GM12878 (cell line): ENCODE results near the gene HIRA. TPM values are rescaled to one million over a fixed set of nuclear protein-coding genes. Genes with fewer than 3 reads are reported as not detected.

ENCODE experiments used
- ATAC-seq: fragments of 200-7000 bp; cut with Tn5 transposase; 3 replicates; pipeline ENCODE4 v1.9.1; 2020; ENCODE audit warnings: mild to moderate bottlenecking, moderate library complexity
- BruUV-seq: library from RNA; stranded (reverse); fragments of 400-500 nt; replicated peaks from 2 replicates; lab custom pipeline; 2021; lab: Mats Ljungman, UMichigan
- CTCF ChIA-PET: fragments of 300-600 bp; sonication (Branson Sonifier 250); formaldehyde crosslinking; extraction: SDS; loops from one replicate; lab custom pipeline; 2021; ENCODE audit warnings: inconsistent platforms; lab: Yijun Ruan, JAX
- POLR2A ChIA-PET: fragments of 350-600 bp; formaldehyde crosslinking; extraction: SDS; loops from one replicate; lab custom pipeline; 2021; ENCODE audit warnings: inconsistent platforms; lab: Charles Lee
- RAD21 ChIA-PET: fragments of 300-600 bp; sonication (Branson Sonifier 250); formaldehyde crosslinking; loops from one replicate; lab custom pipeline; 2023; ENCODE audit warnings: antibody characterized with exemption; ENCODE audit not compliant: unreplicated experiment; lab: Charles Lee
- SMC1A ChIA-PET: fragments of 300-600 bp; sonication (Branson Sonifier 250); formaldehyde crosslinking; loops from one replicate; lab custom pipeline; 2023; ENCODE audit not compliant: unreplicated experiment, uncharacterized antibody; lab: Charles Lee
- DNase-seq: peaks from one replicate; pipeline ENCODE4 v3.0.0-alpha.2; 2011; ENCODE audit warnings: low read depth, low spot score
- FAIRE-seq: peaks from 3 replicates; lab custom pipeline; 2011; peaks lifted over from hg19 to GRCh38; lab: Jason Lieb, UNC
- H2AFZ ChIP-seq: 2 replicates; pipeline ENCODE4 v1.6.0; 2011; ENCODE audit warnings: low read depth, low read length, control low read depth; ENCODE audit not compliant: control insufficient read depth
- H3K27ac ChIP-seq: 2 replicates; pipeline ENCODE4 v1.5.1; 2011; ENCODE audit warnings: control low read depth; ENCODE audit not compliant: control insufficient read depth, insufficient read depth
- H3K27me3 ChIP-seq, 2 experiments: replicated peaks in 1 of 2; 2 replicates each; pipeline versions ENCODE4 v1.6.0 to v1.6.1; 2011; ENCODE audit warnings: low read length in 1 of 2; ENCODE audit not compliant: control insufficient read depth in 2 of 2, insufficient read depth in 2 of 2
- H3K36me3 ChIP-seq, 2 experiments: 2 replicates each; pipeline ENCODE4 v1.5.1; 2011; ENCODE audit warnings: low read length in 1 of 2; ENCODE audit not compliant: control insufficient read depth in 2 of 2, insufficient read depth in 2 of 2
- H3K4me1 ChIP-seq: 2 replicates; pipeline ENCODE4 v1.6.1; 2011; ENCODE audit warnings: mild to moderate bottlenecking, low read length, moderate library complexity, mixed read lengths; ENCODE audit not compliant: control insufficient read depth, insufficient read depth
- H3K4me2 ChIP-seq: 2 replicates; pipeline ENCODE4 v1.6.0; 2011; ENCODE audit warnings: control low read depth; ENCODE audit not compliant: control insufficient read depth, insufficient read depth
- H3K4me3 ChIP-seq: fragments of 200-600 bp; sonication (generic); 2 replicates; pipeline ENCODE4 v1.5.1; 2016
- H3K79me2 ChIP-seq: 2 replicates; pipeline ENCODE4 v1.6.0; 2011; ENCODE audit warnings: low read length; ENCODE audit not compliant: control insufficient read depth, insufficient read depth
- H3K9ac ChIP-seq: 2 replicates; pipeline ENCODE4 v1.8.0; 2011; ENCODE audit warnings: low read length, control low read depth, mixed read lengths; ENCODE audit not compliant: control insufficient read depth, insufficient read depth
- H3K9me3 ChIP-seq: replicated peaks from 3 replicates; pipeline ENCODE4 v1.5.1; 2011; ENCODE audit warnings: mild to moderate bottlenecking, low read length; ENCODE audit not compliant: control insufficient read depth, insufficient read depth
- H4K20me1 ChIP-seq: 2 replicates; pipeline ENCODE4 v1.6.0; 2011; ENCODE audit not compliant: control insufficient read depth, insufficient read depth
- ATF7 ChIP-seq: fragments of 450-650 bp; IDR thresholded peaks from 2 replicates; pipeline ENCODE4 v1.6.1; 2016; ENCODE audit warnings: low read depth, mild to moderate bottlenecking
- CHD2 ChIP-seq: IDR thresholded peaks from 2 replicates; pipeline ENCODE4 v1.6.1; 2011; ENCODE audit warnings: low read depth, low read length, improper control_type of control experiment, borderline replicate concordance
- CREB1 ChIP-seq: IDR thresholded peaks from 2 replicates; pipeline ENCODE4 v1.6.1; 2012; ENCODE audit warnings: low read depth, mild to moderate bottlenecking, inconsistent platforms
- CREM ChIP-seq: IDR thresholded peaks from 2 replicates; pipeline ENCODE4 v1.6.1; 2014; ENCODE audit warnings: antibody characterized with exemption, low read depth
- IKZF2 ChIP-seq, 2 experiments: fragments of 450-650 bp; IDR thresholded peaks; 2 replicates each; pipeline ENCODE4 v1.6.1; 2017; ENCODE audit warnings: mild to moderate bottlenecking in 2 of 2, moderate library complexity in 2 of 2
- MTA2 ChIP-seq: fragments of 450-650 bp; IDR thresholded peaks from 2 replicates; pipeline ENCODE4 v1.6.1; 2016; ENCODE audit warnings: low read depth, mild to moderate bottlenecking, moderate library complexity
- NR2C1 ChIP-seq: fragments of 450-650 bp; IDR thresholded peaks from 2 replicates; pipeline ENCODE4 v1.6.1; 2017; ENCODE audit warnings: antibody characterized with exemption, mild to moderate bottlenecking, moderate library complexity
- POLR2AphosphoS5 ChIP-seq: IDR thresholded peaks from 2 replicates; pipeline ENCODE4 v1.6.1; 2011; ENCODE audit warnings: mild to moderate bottlenecking, low read length, inconsistent platforms
- POU2F2 ChIP-seq: IDR thresholded peaks from 3 replicates; pipeline ENCODE4 v1.6.1; 2011; ENCODE audit warnings: low read depth, mild to moderate bottlenecking, low read length, borderline replicate concordance
- SMAD1 ChIP-seq: fragments of 450-650 bp; IDR thresholded peaks from 2 replicates; pipeline ENCODE4 v1.6.1; 2018; ENCODE audit warnings: mild to moderate bottlenecking, low read depth; ENCODE audit not compliant: partially characterized antibody
- SUPT20H ChIP-seq: IDR thresholded peaks from 2 replicates; pipeline ENCODE4 v1.6.1; 2011; ENCODE audit warnings: low read depth, mild to moderate bottlenecking, low read length, moderate library complexity, borderline replicate concordance; ENCODE audit not compliant: control insufficient read depth
- WGBS: methylation state at CpG from one replicate; pipeline ENCODE4 v1.1.6; 2016; ENCODE audit warnings: low lambda C conversion rate; ENCODE audit not compliant: insufficient replicate concordance, insufficient coverage; ENCODE audit errors: missing lambda C conversion rate; 5-methylcytosine and 5-hydroxymethylcytosine counted together
- in situ Hi-C: fragments of 300-500 bp; cut with MboI; formaldehyde crosslinking; loops from 9 replicates; pipeline ENCODE4 v1.14.3; 2018; ENCODE audit warnings: mixed read lengths
- intact Hi-C: fragments of 100-400 bp; cut with micrococcal nuclease; formaldehyde crosslinking; loops from one replicate; pipeline ENCODE4 v1.14.2; 2022; ENCODE audit not compliant: unreplicated experiment
- polyA plus RNA-seq, 11 experiments: library from polyadenylated mRNA; depleted of rRNA in 4 of 11; unstranded in 6 of 11; stranded (reverse) in 5 of 11; fragments of >200 nt; fragmentation: Nextera tagmentation in 4 of 11; fragmentation: Illumina TruSeq in 1 of 11; extraction: Ambion mirVana in 4 of 11; extraction: Trizol in 1 of 11; gene quantifications; 1 replicate in 1 of 11; 2 replicates in 10 of 11; pipeline versions ENCODE4 v1.2.1 to v1.2.3, GENCODE V29; 2011 to 2016; ENCODE audit warnings: inconsistent platforms in 2 of 11, missing spikeins in 2 of 11, low read depth in 1 of 11
- total RNA-seq, 4 experiments: library from RNA; depleted of rRNA in 3 of 4; stranded (reverse); fragments of >200 nt in 3 of 4; fragmentation: Illumina TruSeq in 1 of 4; extraction: Trizol in 1 of 4; gene quantifications; 2 replicates each; pipeline versions ENCODE4 v1.2.1 to v1.2.3, GENCODE V29; 2013 to 2021
- TF ChIP-seq, protein P1 (sequence below): fragments of 450-650 bp; formaldehyde crosslinking; IDR thresholded peaks from 2 replicates; pipeline ENCODE4 v1.4.0; 2020; ENCODE audit warnings: mild to moderate bottlenecking, moderate library complexity
- TF ChIP-seq, protein P2 (sequence below): fragments of 450-650 bp; IDR thresholded peaks from 2 replicates; pipeline ENCODE4 v1.6.1; 2016; ENCODE audit warnings: mild to moderate bottlenecking
- TF ChIP-seq, protein P3 (sequence below): IDR thresholded peaks from 2 replicates; pipeline ENCODE4 v1.6.1; 2011; ENCODE audit warnings: low read depth, mild to moderate bottlenecking, low read length, moderate library complexity, borderline replicate concordance; ENCODE audit errors: extremely low read depth

The HIRA gene
- total and polyA plus RNA-seq, 10 of the 15 experiments (the other 5 are each of a cell fraction or from before 2014, with no cell fraction given), result 0.34 to 32.7 (median 14.5) TPM

DNA sequence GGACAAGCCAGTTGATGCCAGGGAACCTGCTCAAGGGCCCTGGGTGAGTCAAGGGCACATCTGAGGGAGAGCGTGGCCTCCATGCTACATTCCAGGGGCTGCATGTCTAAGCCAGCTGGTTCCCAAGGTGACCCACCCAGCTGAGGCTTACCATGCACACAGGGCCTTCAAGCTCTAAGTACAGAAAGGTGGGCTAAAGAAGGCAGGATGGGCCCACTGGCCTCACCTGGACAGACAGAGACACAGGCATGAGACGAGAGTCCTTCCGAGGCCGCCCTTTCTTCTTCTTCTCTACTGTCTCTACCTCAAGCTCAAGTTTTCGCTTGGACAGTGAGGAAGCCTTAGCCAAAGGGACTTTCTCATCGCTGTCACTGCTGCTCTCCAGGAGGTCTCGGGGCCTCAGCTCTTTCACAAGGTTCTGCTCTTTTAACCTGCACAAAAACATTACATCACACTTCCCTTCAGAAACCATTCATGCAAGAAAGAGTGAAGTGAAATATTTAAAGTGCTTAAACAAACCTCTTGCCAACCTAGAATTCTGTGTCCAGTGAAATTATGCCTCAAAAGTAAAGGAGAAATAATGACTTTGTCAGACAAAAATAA lies 69.9 kb downstream of the HIRA start:
- TSS peak; percentile 41 for BruUV-seq
- intact Hi-C loops, result no loop called here
- Histone ChIP-seq H3K27ac (peak overlapping the region; percentile 92), H3K4me1 (peaks cover 17% of the 10 kb centered on the region), H3K36me3 (peaks cover 35 to 37% of the 10 kb centered on the region in 2 experiments; a peak in 3 of 4 replicates), H4K20me1 (no peaks in the 10 kb centered on the region), H3K4me3 (no peak overlapping the region), H3K79me2 (no peaks in the 10 kb centered on the region), H3K27me3 (no peaks in the 10 kb centered on the region), H2AFZ (peak overlapping the region; percentile 26), H3K9me3 (no peaks in the 10 kb centered on the region), H3K4me2 (peak overlapping the region; percentile 91), H3K9ac (peak overlapping the region; percentile 63)
- DNase-seq (peak; percentile 82), FAIRE-seq (peak; percentile 98), ATAC-seq (peak; percentile 98)
- ChIA-PET POLR2A (interaction anchor here (0.9 kb wide), 1 partner anchor 70 kb away, joined by 4 read pairs; the partner anchor contains the start of genes HIRA and MRPL40), CTCF (interaction anchor here (1.0 to 1.8 kb wide), 3 partner anchors 53 to 245 kb away, joined by 3 to 4 read pairs (median 3); no protein-coding TSS in a partner anchor), RAD21 (interaction anchor here (0.8 to 2.0 kb wide), 3 partner anchors 65 to 183 kb away, joined by 3 to 7 read pairs (median 3); partner anchors contain the start of gene SLC25A1), SMC1A (interaction anchor here (1.0 to 1.6 kb wide), 5 partner anchors 9 to 116 kb away, joined by 3 to 6 read pairs (median 4); no protein-coding TSS in a partner anchor)
- in situ Hi-C loops, result no loop called here
- WGBS, result 17% methylated on average over 7 of the region's 7 CpGs
- peak; percentile 24; the same call in 1 of the 2 replicates for TF ChIP-seq CHD2
- TF ChIP-seq CREM, result peak; percentile 57
- no peak for TF ChIP-seq SMAD1
- TF ChIP-seq SUPT20H, result no peak
- TF ChIP-seq MTA2, result peak; percentile 61; the same call in 1 of the 2 replicates
- TF ChIP-seq, protein P1, sequence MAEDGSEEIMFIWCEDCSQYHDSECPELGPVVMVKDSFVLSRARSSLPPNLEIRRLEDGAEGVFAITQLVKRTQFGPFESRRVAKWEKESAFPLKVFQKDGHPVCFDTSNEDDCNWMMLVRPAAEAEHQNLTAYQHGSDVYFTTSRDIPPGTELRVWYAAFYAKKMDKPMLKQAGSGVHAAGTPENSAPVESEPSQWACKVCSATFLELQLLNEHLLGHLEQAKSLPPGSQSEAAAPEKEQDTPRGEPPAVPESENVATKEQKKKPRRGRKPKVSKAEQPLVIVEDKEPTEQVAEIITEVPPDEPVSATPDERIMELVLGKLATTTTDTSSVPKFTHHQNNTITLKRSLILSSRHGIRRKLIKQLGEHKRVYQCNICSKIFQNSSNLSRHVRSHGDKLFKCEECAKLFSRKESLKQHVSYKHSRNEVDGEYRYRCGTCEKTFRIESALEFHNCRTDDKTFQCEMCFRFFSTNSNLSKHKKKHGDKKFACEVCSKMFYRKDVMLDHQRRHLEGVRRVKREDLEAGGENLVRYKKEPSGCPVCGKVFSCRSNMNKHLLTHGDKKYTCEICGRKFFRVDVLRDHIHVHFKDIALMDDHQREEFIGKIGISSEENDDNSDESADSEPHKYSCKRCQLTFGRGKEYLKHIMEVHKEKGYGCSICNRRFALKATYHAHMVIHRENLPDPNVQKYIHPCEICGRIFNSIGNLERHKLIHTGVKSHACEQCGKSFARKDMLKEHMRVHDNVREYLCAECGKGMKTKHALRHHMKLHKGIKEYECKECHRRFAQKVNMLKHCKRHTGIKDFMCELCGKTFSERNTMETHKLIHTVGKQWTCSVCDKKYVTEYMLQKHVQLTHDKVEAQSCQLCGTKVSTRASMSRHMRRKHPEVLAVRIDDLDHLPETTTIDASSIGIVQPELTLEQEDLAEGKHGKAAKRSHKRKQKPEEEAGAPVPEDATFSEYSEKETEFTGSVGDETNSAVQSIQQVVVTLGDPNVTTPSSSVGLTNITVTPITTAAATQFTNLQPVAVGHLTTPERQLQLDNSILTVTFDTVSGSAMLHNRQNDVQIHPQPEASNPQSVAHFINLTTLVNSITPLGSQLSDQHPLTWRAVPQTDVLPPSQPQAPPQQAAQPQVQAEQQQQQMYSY (CRISPR knock-in tag), result no peak
- TF ChIP-seq, protein P2, sequence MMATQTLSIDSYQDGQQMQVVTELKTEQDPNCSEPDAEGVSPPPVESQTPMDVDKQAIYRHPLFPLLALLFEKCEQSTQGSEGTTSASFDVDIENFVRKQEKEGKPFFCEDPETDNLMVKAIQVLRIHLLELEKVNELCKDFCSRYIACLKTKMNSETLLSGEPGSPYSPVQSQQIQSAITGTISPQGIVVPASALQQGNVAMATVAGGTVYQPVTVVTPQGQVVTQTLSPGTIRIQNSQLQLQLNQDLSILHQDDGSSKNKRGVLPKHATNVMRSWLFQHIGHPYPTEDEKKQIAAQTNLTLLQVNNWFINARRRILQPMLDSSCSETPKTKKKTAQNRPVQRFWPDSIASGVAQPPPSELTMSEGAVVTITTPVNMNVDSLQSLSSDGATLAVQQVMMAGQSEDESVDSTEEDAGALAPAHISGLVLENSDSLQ, result peak; percentile 31; the same call in 1 of the 2 replicates
- 0 out of 2 replicates have a peak, but pooled peaks have one; percentile 22 for TF ChIP-seq POLR2AphosphoS5
- peak; percentile 58; the same call in 1 of the 2 replicates for TF ChIP-seq CREB1
- no peak for TF ChIP-seq POU2F2
- TF ChIP-seq ATF7, result peak; percentile 98
- TF ChIP-seq NR2C1, result no peak
- TF ChIP-seq, protein P3, sequence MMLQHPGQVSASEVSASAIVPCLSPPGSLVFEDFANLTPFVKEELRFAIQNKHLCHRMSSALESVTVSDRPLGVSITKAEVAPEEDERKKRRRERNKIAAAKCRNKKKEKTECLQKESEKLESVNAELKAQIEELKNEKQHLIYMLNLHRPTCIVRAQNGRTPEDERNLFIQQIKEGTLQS, result no peak
- peak; percentile 52 to 53; a peak in 2 of 4 replicates for TF ChIP-seq IKZF2 (IDR thresholded peaks at IDR 0.05)
